ACC112 (cell line): Measurements from ENCODE around the gene CSN3.

Experiments
- H2AFZ ChIP-seq: fragments of 200-600 bp; sonication (generic); one replicate; pipeline ENCODE4 v1.6.0; 2017; ENCODE audit warnings: antibody characterized with exemption, low read length; ENCODE audit not compliant: unreplicated experiment
- H3K27ac ChIP-seq: fragments of 200-600 bp; sonication (generic); 2 replicates; pipeline ENCODE4 v1.5.1; 2014; ENCODE audit warnings: low read depth, mild to moderate bottlenecking, antibody characterized with exemption, low read length, moderate library complexity
- H3K27me3 ChIP-seq: fragments of 200-600 bp; sonication (generic); 2 replicates; pipeline ENCODE4 v1.6.1; 2014; ENCODE audit warnings: mild to moderate bottlenecking, antibody characterized with exemption, low read length, moderate library complexity, mixed read lengths; ENCODE audit not compliant: insufficient read depth
- H3K36me3 ChIP-seq: fragments of 200-600 bp; sonication (generic); 2 replicates; pipeline ENCODE4 v1.6.1; 2016; ENCODE audit warnings: mild to moderate bottlenecking, antibody characterized with exemption, low read length, moderate library complexity, mixed read lengths; ENCODE audit not compliant: insufficient read depth
- H3K4me1 ChIP-seq: fragments of 200-600 bp; sonication (generic); one replicate; pipeline ENCODE4 v1.6.1; 2016; ENCODE audit warnings: low read length, mixed read lengths; ENCODE audit not compliant: insufficient read depth, unreplicated experiment, control insufficient read depth
- H3K4me3 ChIP-seq: fragments of 200-600 bp; sonication (generic); 2 replicates; pipeline ENCODE4 v1.5.1; 2014; ENCODE audit warnings: mild to moderate bottlenecking, low read depth, low read length
- H3K79me2 ChIP-seq: fragments of 200-600 bp; sonication (generic); one replicate; pipeline ENCODE4 v1.6.0; 2016; ENCODE audit warnings: low read length; ENCODE audit not compliant: control insufficient read depth, unreplicated experiment, insufficient read depth

Gene CSN3

GRCh38 chr4:70236125-70236524, 6.3 kb upstream of the CSN3 start:
- Histone ChIP-seq H3K27me3 (no peaks in the 10 kb centered on the region), H2AFZ (no peak overlapping the region), H3K4me1 (no peaks in the 10 kb centered on the region), H3K79me2 (no peaks in the 10 kb centered on the region), H3K4me3 (no peak overlapping the region), H3K36me3 (no peaks in the 10 kb centered on the region), H3K27ac (no peak overlapping the region)

GRCh38 chr4:70239131-70239883, 3.1 kb upstream of the CSN3 start:
- no peak overlapping the region for H3K4me3 ChIP-seq
- H3K27ac ChIP-seq, result no peak overlapping the region
- H2AFZ ChIP-seq, result peak overlapping the region; percentile 65
- no peaks in the 10 kb centered on the region for H3K27me3 ChIP-seq
- no peaks in the 10 kb centered on the region for H3K36me3 ChIP-seq
- no peaks in the 10 kb centered on the region for H3K79me2 ChIP-seq
- no peaks in the 10 kb centered on the region for H3K4me1 ChIP-seq

DNA sequence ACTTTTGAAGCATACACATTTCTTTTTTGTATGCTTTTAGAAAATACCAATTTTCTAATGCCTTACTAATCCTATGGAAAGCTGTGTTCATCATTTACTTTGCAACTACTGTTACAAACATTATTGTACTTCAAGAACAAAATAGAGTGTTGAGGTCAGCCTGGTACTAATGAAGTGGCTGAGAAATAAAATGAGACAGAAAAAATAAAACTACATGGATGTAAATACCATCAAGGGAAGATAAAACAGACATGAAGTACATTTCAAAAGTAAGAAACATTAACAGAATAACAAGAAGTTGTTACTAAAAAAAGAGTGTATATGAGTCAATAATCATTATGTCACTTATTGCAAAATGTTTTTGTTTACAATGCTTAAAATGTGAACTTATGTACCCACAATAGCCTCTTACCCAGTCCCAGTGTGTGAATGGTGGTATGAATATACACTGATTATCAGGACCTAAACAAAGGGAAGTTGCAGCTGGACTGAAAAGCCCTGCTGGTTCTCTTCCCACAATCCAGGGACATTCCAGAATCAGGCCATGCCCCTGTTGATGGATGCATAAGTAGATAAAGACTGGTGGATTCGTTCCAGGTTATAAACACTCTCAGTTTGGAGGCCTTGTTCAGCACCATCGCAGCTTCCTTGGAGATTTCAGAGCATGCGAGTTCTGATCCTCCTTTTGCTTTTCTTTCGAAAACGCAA, 2.4 kb upstream of the CSN3 start:
- Histone ChIP-seq H3K4me1 (no peaks in the 10 kb centered on the region), H3K36me3 (no peaks in the 10 kb centered on the region), H2AFZ (no peak overlapping the region), H3K4me3 (no peak overlapping the region), H3K79me2 (no peaks in the 10 kb centered on the region), H3K27me3 (no peaks in the 10 kb centered on the region), H3K27ac (no peak overlapping the region)

- Histone ChIP-seq H3K27me3 (no peaks in the 10 kb centered on the region), H2AFZ (no peak overlapping the region), H3K27ac (no peak overlapping the region), H3K4me3 (no peak overlapping the region), H3K36me3 (no peaks in the 10 kb centered on the region), H3K4me1 (no peaks in the 10 kb centered on the region), H3K79me2 (no peaks in the 10 kb centered on the region)
These were observed 694 bp downstream of the CSN3 start for GRCh38 chr4:70243091-70243490.

DNA sequence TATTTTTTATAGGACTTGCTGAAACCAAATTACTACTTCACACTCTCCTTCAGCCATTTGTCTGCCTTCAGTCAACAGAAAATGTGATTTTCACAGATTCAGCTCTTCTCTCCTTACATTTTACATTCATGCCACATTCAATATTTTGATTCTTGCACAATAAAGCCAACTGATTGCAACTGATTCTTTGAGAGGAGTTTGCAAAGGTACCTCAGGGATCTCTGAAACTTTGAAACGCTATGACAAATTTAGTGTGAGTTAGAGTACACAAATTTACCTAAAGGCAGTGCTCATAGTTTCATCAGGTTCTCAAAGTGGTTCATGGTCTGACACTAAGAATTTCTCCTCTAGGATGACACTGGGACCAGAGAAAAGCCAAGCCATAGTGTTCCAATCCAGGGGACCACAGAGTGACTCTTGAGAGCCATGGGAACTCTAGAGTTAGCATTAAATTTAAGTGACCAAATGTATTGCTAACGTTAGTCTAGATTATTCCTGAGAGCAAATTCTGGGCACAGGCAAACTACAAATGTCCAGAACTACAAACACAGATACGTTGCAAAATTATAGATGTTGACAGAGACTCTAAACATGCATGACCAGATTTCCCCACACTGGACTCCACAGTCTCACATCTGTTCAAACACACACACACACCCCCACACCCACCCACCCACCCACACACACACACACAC, 9.0 kb downstream of the CSN3 start:
- H3K36me3 ChIP-seq, result no peaks in the 10 kb centered on the region
- H2AFZ ChIP-seq, result no peak overlapping the region
- H3K4me1 ChIP-seq, result no peaks in the 10 kb centered on the region

GRCh38 chr4:70251945-70252277, 9.5 kb downstream of the CSN3 start:
- H3K27ac ChIP-seq, result no peak overlapping the region
- H3K27me3 ChIP-seq, result no peaks in the 10 kb centered on the region
- H3K36me3 ChIP-seq, result no peaks in the 10 kb centered on the region
- no peaks in the 10 kb centered on the region for H3K79me2 ChIP-seq
- no peaks in the 10 kb centered on the region for H3K4me1 ChIP-seq
- no peak overlapping the region for H2AFZ ChIP-seq
- H3K4me3 ChIP-seq, result no peak overlapping the region

More for the DNA sequence above, 9.0 kb downstream of the CSN3 start:
- H3K4me3 ChIP-seq, result no peak overlapping the region
- no peaks in the 10 kb centered on the region for H3K27me3 ChIP-seq
- no peak overlapping the region for H3K27ac ChIP-seq
- no peaks in the 10 kb centered on the region for H3K79me2 ChIP-seq

- peak overlapping the region; percentile 74 for H2AFZ ChIP-seq
- H3K4me3 ChIP-seq, result no peak overlapping the region
- no peaks in the 10 kb centered on the region for H3K79me2 ChIP-seq
- H3K27me3 ChIP-seq, result peaks cover 9% of the 10 kb centered on the region
- H3K27ac ChIP-seq, result no peak overlapping the region
- H3K36me3 ChIP-seq, result no peaks in the 10 kb centered on the region
- no peaks in the 10 kb centered on the region for H3K4me1 ChIP-seq
These were observed 27.3 kb downstream of the CSN3 start for GRCh38 chr4:70269674-70270073.

- Histone ChIP-seq H3K36me3 (no peaks in the 10 kb centered on the region), H3K27me3 (peaks cover 14% of the 10 kb centered on the region), H3K27ac (no peak overlapping the region), H3K4me3 (no peak overlapping the region), H3K4me1 (no peaks in the 10 kb centered on the region), H2AFZ (no peak overlapping the region), H3K79me2 (no peaks in the 10 kb centered on the region)
These were observed 34.7 kb downstream of the CSN3 start for GRCh38 chr4:70277121-70277520.

DNA sequence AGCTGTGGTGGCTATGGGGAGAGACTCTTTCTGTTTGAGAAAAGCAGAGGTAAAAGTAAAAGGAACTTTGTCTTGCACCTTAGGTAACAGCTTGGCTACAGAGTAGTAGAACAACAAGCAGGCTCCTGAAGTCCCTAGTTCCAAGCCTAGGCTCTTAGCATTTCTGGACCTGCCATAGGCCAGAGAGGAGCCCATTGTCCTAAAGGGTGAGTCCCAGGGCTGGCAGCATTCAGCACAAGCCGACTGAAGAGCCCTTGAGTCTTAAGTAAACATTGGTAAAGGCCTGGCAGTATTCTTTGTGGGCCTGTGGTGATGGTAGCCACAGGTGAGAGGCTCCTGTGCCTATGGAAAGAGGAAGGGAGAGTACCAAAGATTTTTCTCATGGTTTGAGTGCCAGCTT, 38.2 kb downstream of the CSN3 start:
- no peak overlapping the region for H2AFZ ChIP-seq
- H3K27me3 ChIP-seq, result peaks cover 19% of the 10 kb centered on the region
- no peaks in the 10 kb centered on the region for H3K79me2 ChIP-seq
- no peaks in the 10 kb centered on the region for H3K36me3 ChIP-seq
- no peaks in the 10 kb centered on the region for H3K4me1 ChIP-seq
- H3K4me3 ChIP-seq, result no peak overlapping the region
- H3K27ac ChIP-seq, result no peak overlapping the region

GRCh38 chr4:70288651-70289050, 46.3 kb downstream of the CSN3 start:
- Histone ChIP-seq H3K4me1 (no peaks in the 10 kb centered on the region), H3K4me3 (no peak overlapping the region), H2AFZ (no peak overlapping the region), H3K36me3 (no peaks in the 10 kb centered on the region), H3K27me3 (peaks cover 6% of the 10 kb centered on the region; the same call in 1 of the 2 replicates), H3K27ac (no peak overlapping the region), H3K79me2 (no peaks in the 10 kb centered on the region)
